GM06990 (cell line): ENCODE data around the gene PRDM2.

Experiments used
- DNase-seq: peaks from one replicate; pipeline ENCODE4 v3.0.0-alpha.2; 2011; ENCODE audit not compliant: insufficient read length; ENCODE audit errors: extremely low read depth
- H3K27me3 ChIP-seq: replicated peaks from 2 replicates; pipeline ENCODE4 v1.6.0; 2011; ENCODE audit warnings: low read length; ENCODE audit not compliant: control insufficient read depth, insufficient read depth
- H3K36me3 ChIP-seq: 2 replicates; pipeline ENCODE4 v1.5.1; 2011; ENCODE audit warnings: low read length; ENCODE audit not compliant: control insufficient read depth, insufficient read depth
- H3K4me3 ChIP-seq: replicated peaks from 2 replicates; pipeline ENCODE4 v1.5.1; 2011; ENCODE audit warnings: low read depth, mild to moderate bottlenecking, control low read depth, low read length
- TF ChIP-seq, protein P1 (sequence below): IDR thresholded peaks from 2 replicates; pipeline ENCODE4 v1.5.1; 2011; ENCODE audit warnings: low read length, control low read depth, mild to moderate bottlenecking, inconsistent platforms; ENCODE audit not compliant: insufficient read depth, poor library complexity, severe bottlenecking

Gene PRDM2

DNA sequence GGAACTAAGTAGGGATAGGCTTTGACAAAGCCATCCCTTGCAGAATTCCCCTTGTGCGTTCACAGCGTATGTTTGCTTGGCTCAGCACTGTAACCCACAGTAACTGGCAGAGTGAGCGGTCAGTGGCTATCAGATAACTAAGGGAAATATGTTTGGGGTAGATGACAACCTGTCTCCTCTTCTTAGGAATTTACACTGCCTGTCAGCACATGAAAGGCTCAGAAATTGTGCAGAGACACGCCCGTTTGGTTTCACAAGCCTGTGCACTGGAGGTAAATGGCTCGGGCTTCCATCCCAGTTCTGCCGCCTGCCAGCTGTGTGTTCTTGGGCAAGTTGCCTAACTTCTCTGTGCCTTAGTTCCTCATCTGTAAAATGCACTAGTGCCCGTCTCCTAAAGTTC is 101.2 kb downstream of the PRDM2 start:
- DNase-seq: no peak
- H3K36me3 ChIP-seq: peaks cover 3% of the 10 kb centered on the region; the same call in 1 of the 2 replicates
- no peak overlapping the region for H3K4me3 ChIP-seq

DNA sequence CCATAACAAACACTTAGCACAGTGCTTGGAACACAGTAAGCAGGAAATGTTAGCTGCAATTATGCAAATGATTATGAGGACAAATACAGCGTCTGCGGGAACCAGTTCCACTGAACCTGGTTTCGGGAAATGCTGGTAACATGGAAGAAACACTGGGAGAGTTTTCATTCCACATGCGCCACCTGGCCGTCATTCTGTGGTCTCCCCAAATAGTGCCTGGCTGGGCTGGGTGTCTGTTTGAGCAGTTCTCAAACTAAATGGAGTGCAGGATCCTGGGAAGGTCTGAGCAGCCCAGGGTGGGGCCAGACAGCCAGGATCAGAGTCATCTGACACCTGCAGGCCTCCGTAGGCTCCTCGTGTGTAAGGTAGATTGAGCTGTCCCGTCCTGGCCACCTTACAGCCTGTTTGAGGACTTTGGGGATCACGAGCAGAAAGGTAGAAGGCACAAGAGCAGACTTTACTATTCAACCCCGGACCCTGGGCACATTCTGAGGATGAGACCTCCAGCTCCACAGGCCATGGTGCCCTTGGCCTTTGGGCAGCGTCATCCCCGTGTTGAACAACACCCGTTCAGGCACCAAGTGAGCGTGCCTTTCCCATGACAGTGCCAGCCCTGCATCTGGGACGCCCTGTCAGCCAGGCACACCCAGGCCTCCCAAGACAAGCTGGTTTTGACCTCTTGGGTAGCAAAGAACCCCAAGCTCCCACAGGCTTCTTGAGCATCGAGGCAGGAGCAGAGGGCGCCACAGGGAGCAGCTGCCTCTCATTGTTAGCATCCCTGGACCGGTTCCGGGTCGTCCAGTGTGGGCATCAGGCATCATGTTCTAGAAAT is 101.9 kb downstream of the PRDM2 start:
- no peak for DNase-seq
- Histone ChIP-seq H3K27me3 (no peaks in the 10 kb centered on the region), H3K4me3 (no peak overlapping the region), H3K36me3 (peaks cover 2% of the 10 kb centered on the region; the same call in 1 of the 2 replicates)
- TF ChIP-seq, protein P1, sequence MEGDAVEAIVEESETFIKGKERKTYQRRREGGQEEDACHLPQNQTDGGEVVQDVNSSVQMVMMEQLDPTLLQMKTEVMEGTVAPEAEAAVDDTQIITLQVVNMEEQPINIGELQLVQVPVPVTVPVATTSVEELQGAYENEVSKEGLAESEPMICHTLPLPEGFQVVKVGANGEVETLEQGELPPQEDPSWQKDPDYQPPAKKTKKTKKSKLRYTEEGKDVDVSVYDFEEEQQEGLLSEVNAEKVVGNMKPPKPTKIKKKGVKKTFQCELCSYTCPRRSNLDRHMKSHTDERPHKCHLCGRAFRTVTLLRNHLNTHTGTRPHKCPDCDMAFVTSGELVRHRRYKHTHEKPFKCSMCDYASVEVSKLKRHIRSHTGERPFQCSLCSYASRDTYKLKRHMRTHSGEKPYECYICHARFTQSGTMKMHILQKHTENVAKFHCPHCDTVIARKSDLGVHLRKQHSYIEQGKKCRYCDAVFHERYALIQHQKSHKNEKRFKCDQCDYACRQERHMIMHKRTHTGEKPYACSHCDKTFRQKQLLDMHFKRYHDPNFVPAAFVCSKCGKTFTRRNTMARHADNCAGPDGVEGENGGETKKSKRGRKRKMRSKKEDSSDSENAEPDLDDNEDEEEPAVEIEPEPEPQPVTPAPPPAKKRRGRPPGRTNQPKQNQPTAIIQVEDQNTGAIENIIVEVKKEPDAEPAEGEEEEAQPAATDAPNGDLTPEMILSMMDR: no peak

More for the DNA sequence above, 101.2 kb downstream of the PRDM2 start:
- TF ChIP-seq, protein P1: no peak
- no peaks in the 10 kb centered on the region for H3K27me3 ChIP-seq

DNA sequence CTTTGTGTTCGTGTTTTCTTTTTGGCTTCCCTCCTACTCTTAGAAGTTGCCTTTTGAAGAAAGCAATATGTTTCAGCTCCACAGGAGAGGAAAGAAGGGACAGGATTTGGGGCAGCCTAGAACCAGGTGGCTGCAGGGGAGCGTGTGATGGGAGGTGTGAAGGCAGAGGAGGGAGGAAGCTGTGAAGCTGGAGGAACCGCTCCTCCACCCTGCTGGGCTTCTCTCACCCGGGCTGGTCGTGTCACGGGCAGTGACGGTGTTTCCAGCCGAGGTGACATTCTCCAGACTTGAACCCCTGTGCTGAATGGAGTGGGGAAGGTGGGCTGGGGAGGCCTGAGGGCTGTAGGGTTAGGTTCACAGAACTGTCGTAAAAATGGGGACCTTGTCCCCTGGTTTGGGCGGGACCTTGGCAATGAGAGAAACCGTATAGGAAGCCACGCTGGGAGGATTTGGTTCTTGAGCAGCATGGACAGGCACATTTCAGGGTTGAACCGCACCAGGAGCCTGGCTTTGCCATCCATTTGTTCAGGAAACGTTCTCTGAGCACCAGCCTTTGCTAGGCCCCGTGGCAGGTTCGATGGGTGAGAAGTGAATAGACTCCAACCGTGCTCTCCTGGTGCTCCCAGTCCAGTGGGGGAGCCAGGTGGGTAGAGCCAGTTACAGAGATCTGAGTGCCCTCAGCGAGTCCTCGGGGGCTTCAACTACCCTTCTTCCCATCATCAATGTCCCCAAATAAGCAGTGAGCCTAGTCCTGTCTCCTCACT is 103.0 kb downstream of the PRDM2 start:
- Histone ChIP-seq H3K27me3 (no peaks in the 10 kb centered on the region), H3K4me3 (no peak overlapping the region), H3K36me3 (peaks cover 2% of the 10 kb centered on the region; the same call in 1 of the 2 replicates)
- TF ChIP-seq, protein P1: no peak
- no peak for DNase-seq

DNA sequence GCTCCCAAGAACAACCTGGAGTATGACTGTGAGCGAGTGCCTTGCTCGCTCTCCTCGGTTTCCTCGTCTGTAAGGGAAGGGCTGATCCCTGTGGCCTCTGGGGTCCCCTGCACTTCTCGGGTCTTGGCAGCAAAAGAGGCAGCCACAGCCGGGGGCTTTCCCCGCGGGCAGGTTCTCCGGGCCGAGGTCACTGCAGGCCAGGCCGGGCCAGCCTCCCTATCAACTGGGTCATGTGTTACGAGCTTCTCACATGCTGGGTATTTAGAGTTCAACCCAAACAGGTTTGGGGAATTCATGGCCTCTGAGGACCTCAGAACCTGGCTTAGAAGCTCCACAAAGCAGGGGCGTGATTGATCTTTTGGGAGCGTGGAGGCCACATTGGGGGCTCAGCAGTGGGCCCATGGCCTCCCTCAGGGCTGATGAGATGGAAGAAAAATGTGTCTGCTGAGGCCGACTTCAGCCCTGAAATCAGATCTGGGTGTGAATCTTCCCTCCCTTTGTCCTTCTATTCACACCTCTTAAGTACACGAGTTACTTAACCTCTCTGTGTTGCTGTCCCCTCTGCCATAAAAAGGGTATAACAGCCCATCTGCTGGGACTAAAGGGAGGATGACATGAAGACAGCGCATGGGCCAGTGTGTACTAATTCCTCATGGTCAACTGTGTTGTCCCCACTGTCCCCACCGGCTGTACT is 103.7 kb downstream of the PRDM2 start:
- Histone ChIP-seq H3K36me3 (peaks cover 2% of the 10 kb centered on the region; the same call in 1 of the 2 replicates), H3K27me3 (no peaks in the 10 kb centered on the region), H3K4me3 (no peak overlapping the region)
- no peak for DNase-seq
- TF ChIP-seq, protein P1: no peak

DNA sequence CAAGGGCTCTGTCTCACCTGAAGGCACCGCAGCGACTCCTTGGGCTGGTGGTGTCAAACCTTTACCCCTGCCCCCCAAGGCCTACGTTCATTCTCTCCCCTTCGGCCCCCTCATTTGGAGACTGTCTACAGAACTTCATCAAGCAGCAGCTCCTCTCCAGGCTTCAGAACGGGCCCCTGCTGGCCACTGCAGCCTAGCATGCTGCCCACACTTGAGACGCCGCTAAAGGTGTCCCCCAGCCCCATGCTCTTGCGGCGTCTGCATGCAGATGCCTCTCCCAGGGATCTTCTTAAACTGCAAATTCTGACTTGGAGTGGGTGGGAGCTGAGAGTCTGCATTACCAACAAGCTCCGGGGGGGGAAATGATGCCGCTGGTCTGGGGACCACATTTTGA is 104.2 kb downstream of the PRDM2 start:
- peaks cover 2% of the 10 kb centered on the region; the same call in 1 of the 2 replicates for H3K36me3 ChIP-seq
- DNase-seq: no peak
- H3K27me3 ChIP-seq: no peaks in the 10 kb centered on the region
- TF ChIP-seq, protein P1: no peak
- no peak overlapping the region for H3K4me3 ChIP-seq
